Measurements from ENCODE around the gene GRIN1. TPM values are rescaled to one million over a fixed set of nuclear protein-coding genes. Genes with fewer than 3 reads are reported as not detected.
A peak's percentile ranks its signal among the peaks of the same experiment; 100 is the strongest.

The GRIN1 gene
- total RNA-seq, 1 experiment from 2014 or later, result not detected

DNA sequence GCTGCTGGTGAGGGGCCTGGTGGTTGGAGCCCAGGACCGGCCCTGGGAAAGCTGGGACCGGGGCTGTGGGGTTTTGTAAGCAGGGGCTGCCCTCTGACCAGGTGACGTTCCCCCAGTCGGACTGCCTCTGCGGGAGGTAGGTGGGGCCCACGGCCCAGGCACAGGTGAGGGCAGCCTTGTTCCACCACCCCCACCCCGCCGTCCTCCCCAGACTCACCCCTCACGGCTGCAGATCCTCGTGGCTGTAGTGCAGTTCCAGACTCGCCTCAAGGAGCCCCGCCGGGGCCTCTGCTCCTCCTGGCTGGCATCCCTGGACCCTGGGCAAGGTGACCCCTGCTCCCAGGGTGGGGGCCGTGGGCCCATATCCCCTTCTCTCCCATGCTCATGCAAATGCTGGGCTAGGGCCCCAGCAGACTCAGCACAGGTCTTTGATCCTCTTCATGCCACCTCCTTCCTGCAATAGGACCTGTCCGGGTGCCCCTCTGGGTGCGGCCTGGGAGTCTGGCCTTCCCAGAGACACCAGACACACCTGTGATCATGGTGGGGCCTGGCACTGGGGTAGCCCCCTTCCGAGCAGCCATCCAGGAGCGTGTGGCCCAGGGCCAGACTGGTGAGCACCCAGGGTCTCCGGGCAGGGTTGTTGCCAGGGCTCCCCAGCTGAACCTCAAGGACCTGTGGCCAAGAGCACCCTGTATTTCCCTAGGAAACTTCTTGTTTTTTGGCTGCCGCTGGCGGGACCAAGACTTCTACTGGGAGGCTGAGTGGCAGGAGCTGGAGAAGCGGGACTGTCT, 76.4 kb downstream of the GRIN1 start:
- H3K27ac ChIP-seq, result no peak overlapping the region
- no peak overlapping the region for H3K4me2 ChIP-seq
- BruUV-seq (replicated peaks), result no TSS peak
- no peak for DNase-seq
- no peak overlapping the region for H3K4me3 ChIP-seq
- no peak overlapping the region for H2AFZ ChIP-seq
- POLR2A ChIA-PET (ENCODE audit: unreplicated experiment), result interaction anchor here (0.6 kb wide), 1 partner anchor 431 kb away, joined by 4 read pairs; no protein-coding TSS in a partner anchor
- H3K9me2 ChIP-seq (ENCODE audit: insufficient read depth), result no peaks in the 10 kb centered on the region
- H3K36me3 ChIP-seq (ENCODE audit: low read depth), result no peaks in the 10 kb centered on the region
- no peaks in the 10 kb centered on the region for H3K27me3 ChIP-seq (ENCODE audit: insufficient read depth, low read depth)
- intact Hi-C loops (cut with micrococcal nuclease; ENCODE audit: unreplicated experiment), result no loop called here
- H3K9me3 ChIP-seq (ENCODE audit: insufficient read depth, low read depth), result no peaks in the 10 kb centered on the region
- CTCF ChIA-PET, result no interaction called here
- no peaks in the 10 kb centered on the region; the same call in 1 of the 2 replicates for H4K20me1 ChIP-seq (ENCODE audit: insufficient read depth)
- TF ChIP-seq EZH2 (IDR thresholded peaks at IDR 0.05; ENCODE audit: low read depth), result no peak
- TF ChIP-seq, protein P1, sequence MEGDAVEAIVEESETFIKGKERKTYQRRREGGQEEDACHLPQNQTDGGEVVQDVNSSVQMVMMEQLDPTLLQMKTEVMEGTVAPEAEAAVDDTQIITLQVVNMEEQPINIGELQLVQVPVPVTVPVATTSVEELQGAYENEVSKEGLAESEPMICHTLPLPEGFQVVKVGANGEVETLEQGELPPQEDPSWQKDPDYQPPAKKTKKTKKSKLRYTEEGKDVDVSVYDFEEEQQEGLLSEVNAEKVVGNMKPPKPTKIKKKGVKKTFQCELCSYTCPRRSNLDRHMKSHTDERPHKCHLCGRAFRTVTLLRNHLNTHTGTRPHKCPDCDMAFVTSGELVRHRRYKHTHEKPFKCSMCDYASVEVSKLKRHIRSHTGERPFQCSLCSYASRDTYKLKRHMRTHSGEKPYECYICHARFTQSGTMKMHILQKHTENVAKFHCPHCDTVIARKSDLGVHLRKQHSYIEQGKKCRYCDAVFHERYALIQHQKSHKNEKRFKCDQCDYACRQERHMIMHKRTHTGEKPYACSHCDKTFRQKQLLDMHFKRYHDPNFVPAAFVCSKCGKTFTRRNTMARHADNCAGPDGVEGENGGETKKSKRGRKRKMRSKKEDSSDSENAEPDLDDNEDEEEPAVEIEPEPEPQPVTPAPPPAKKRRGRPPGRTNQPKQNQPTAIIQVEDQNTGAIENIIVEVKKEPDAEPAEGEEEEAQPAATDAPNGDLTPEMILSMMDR (conservative IDR thresholded peaks at IDR 0.05), result no peak
- H3K79me2 ChIP-seq (ENCODE audit: low read depth), result no peaks in the 10 kb centered on the region
- H3K4me1 ChIP-seq (replicated peaks; ENCODE audit: insufficient read depth), result peaks cover 26% of the 10 kb centered on the region
- peaks cover 23% of the 10 kb centered on the region for H3F3A ChIP-seq (ENCODE audit: insufficient read depth, low read depth)

DNA sequence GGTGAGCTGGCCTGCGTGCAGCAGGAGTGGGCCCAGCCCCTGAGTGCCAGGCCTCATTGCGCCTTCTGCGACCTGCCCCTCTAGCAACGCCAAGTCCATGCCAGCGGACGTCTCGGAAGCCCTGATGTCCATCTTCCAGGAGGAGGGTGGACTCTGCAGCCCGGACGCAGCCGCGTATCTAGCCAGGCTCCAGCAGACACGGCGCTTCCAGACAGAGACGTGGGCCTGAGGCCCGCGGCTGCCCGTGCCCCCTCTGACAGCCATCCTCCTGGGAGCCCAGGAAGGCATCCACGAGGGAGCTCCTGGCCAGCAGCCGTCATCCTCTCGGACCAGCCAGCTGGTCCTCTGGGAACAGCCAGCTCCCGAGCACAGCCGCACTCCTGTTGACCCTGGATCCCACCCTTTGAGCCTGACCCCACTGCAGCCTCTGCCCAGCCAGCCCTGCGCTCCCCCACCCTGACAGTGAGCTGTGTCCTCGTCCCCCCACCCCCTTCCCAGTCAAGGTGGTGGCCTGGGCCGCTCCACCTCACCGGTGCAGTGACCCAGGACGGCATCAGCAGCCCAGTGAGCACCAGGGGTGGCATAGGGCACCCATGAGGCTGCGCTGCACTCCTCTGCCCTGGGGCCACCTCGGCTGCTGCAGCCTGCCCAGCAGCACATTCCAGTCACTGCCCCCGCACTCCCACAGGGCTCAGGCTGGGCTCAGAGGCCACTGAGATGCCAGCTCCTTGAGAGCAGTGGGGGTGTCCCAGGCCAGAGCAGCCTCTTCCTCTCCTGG, 77.4 kb downstream of the GRIN1 start:
- H3K36me3 ChIP-seq (ENCODE audit: low read depth), result no peaks in the 10 kb centered on the region
- intact Hi-C loops (cut with micrococcal nuclease; ENCODE audit: unreplicated experiment), result loop anchor here (2.0 kb wide), 1 partner anchor 16 kb away; the partner anchor contains the start of gene TPRN
- H3K27ac ChIP-seq, result no peak overlapping the region
- H3K4me3 ChIP-seq, result no peak overlapping the region
- H3K4me1 ChIP-seq (replicated peaks; ENCODE audit: insufficient read depth), result peaks cover 26% of the 10 kb centered on the region
- H3K27me3 ChIP-seq (ENCODE audit: insufficient read depth, low read depth), result no peaks in the 10 kb centered on the region
- no peak for DNase-seq
- CTCF ChIA-PET, result interaction anchor here (0.6 to 1.0 kb wide), 3 partner anchors 20 to 94 kb away, joined by 3 read pairs; no protein-coding TSS in a partner anchor
- H2AFZ ChIP-seq, result no peak overlapping the region
- peak overlapping the region; percentile 72 for H3K4me2 ChIP-seq
- H3F3A ChIP-seq (ENCODE audit: insufficient read depth, low read depth), result peaks cover 28% of the 10 kb centered on the region
- TF ChIP-seq, protein P1 (conservative IDR thresholded peaks at IDR 0.05), result no peak
- no peak for TF ChIP-seq EZH2 (IDR thresholded peaks at IDR 0.05; ENCODE audit: low read depth)
- BruUV-seq (replicated peaks), result no TSS peak
- POLR2A ChIA-PET (ENCODE audit: unreplicated experiment), result interaction anchor here (0.6 kb wide), 4 partner anchors 15 to 432 kb away, joined by 3 to 5 read pairs (median 4); no protein-coding TSS in a partner anchor
- H3K79me2 ChIP-seq (ENCODE audit: low read depth), result no peaks in the 10 kb centered on the region
- H3K9me2 ChIP-seq (ENCODE audit: insufficient read depth), result no peaks in the 10 kb centered on the region
- H3K9me3 ChIP-seq (ENCODE audit: insufficient read depth, low read depth), result no peaks in the 10 kb centered on the region
- H4K20me1 ChIP-seq (ENCODE audit: insufficient read depth), result no peaks in the 10 kb centered on the region; the same call in 1 of the 2 replicates
